Transverse colon (tissue), 4 donors: ENCODE measurements around the gene AATK.

Experiments
- EP300 ChIP-seq: sonication (generic); formaldehyde crosslinking; IDR thresholded peaks from one replicate; pipeline ENCODE4 v1.6.1; 2017; ENCODE audit warnings: antibody characterized with exemption, low read depth
- POLR2AphosphoS5 ChIP-seq, 3 donors: sonication (generic); formaldehyde crosslinking; IDR thresholded peaks; one replicate each; pipeline ENCODE4 v1.6.1; 2016; ENCODE audit warnings: antibody characterized with exemption in 3 of 3
- TF ChIP-seq, protein P1 (sequence below), 5 experiments: fragments of 200-600 bp in 3 of 5; fragments of 450-650 bp in 2 of 5; sonication (generic) in 3 of 5; IDR thresholded peaks; 1 replicate in 2 of 5; 2 replicates in 3 of 5; pipeline ENCODE4 v1.5.1; 2016 to 2017; ENCODE audit warnings: antibody characterized with exemption in 5 of 5, inconsistent platforms in 3 of 5, mild to moderate bottlenecking in 2 of 5, moderate library complexity in 1 of 5

DNA sequence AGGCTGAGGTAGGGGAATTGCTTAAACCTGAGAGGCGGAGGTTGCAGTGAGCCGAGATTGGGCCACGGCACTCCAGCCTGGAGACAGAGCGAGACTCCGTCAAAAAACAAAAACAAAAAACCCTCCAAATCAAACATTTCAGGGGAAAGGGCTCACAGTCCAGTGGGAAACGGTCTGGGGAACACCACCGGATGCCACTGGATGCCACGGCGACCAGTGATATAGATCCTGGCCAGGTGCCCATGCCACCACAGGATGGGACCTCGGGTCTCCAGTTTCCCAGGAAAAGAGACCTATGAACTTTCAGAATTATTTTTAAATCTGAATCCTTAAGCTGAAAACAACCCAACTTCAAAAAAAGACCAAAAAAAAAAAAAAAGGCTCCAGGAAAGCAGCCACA, 44.4 kb upstream of the AATK start:
- TF ChIP-seq, protein P1, sequence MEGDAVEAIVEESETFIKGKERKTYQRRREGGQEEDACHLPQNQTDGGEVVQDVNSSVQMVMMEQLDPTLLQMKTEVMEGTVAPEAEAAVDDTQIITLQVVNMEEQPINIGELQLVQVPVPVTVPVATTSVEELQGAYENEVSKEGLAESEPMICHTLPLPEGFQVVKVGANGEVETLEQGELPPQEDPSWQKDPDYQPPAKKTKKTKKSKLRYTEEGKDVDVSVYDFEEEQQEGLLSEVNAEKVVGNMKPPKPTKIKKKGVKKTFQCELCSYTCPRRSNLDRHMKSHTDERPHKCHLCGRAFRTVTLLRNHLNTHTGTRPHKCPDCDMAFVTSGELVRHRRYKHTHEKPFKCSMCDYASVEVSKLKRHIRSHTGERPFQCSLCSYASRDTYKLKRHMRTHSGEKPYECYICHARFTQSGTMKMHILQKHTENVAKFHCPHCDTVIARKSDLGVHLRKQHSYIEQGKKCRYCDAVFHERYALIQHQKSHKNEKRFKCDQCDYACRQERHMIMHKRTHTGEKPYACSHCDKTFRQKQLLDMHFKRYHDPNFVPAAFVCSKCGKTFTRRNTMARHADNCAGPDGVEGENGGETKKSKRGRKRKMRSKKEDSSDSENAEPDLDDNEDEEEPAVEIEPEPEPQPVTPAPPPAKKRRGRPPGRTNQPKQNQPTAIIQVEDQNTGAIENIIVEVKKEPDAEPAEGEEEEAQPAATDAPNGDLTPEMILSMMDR (IDR thresholded peaks at IDR 0.05): no peak
- TF ChIP-seq POLR2AphosphoS5 (IDR thresholded peaks at IDR 0.05): no peak
- no peak for TF ChIP-seq EP300
